ENCODE data around the gene CPAMD8. TPM values are rescaled to one million over a fixed set of nuclear protein-coding genes. Genes with fewer than 3 reads are reported as not detected.

The CPAMD8 gene
- total and polyA plus RNA-seq, 2 experiments from 2014 or later: 7.9 to 17.6 TPM

- DNase-seq (ENCODE audit: low spot score): no peak
- Histone ChIP-seq H4K20me1 (ENCODE audit: insufficient read depth, poor library complexity, severe bottlenecking) (no peaks in the 10 kb centered on the region), H3K4me1 (ENCODE audit: insufficient read depth) (no peaks in the 10 kb centered on the region), H3K27me3 (no peaks in the 10 kb centered on the region), H3K36me3 (replicated peaks; ENCODE audit: insufficient read depth, low read depth) (no peaks in the 10 kb centered on the region), H3K27ac (no peak overlapping the region), H2AFZ (no peak overlapping the region), H3K9me2 (replicated peaks; ENCODE audit: insufficient read depth) (no peaks in the 10 kb centered on the region), H3K79me2 (no peaks in the 10 kb centered on the region), H3K4me3 (no peak overlapping the region), H3K4me2 (no peak overlapping the region), H3K9me3 (ENCODE audit: low read depth) (no peaks in the 10 kb centered on the region)
- TF ChIP-seq, protein P1, sequence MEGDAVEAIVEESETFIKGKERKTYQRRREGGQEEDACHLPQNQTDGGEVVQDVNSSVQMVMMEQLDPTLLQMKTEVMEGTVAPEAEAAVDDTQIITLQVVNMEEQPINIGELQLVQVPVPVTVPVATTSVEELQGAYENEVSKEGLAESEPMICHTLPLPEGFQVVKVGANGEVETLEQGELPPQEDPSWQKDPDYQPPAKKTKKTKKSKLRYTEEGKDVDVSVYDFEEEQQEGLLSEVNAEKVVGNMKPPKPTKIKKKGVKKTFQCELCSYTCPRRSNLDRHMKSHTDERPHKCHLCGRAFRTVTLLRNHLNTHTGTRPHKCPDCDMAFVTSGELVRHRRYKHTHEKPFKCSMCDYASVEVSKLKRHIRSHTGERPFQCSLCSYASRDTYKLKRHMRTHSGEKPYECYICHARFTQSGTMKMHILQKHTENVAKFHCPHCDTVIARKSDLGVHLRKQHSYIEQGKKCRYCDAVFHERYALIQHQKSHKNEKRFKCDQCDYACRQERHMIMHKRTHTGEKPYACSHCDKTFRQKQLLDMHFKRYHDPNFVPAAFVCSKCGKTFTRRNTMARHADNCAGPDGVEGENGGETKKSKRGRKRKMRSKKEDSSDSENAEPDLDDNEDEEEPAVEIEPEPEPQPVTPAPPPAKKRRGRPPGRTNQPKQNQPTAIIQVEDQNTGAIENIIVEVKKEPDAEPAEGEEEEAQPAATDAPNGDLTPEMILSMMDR (IDR thresholded peaks at IDR 0.05; ENCODE audit: poor library complexity): no peak
- no peak for TF ChIP-seq EZH2phosphoT487 (IDR thresholded peaks at IDR 0.05; ENCODE audit: low read depth, severe bottlenecking, unreplicated experiment)
- TF ChIP-seq EZH2 (IDR thresholded peaks at IDR 0.05; ENCODE audit: borderline replicate concordance): no peak
- WGBS (ENCODE audit: low lambda C conversion rate, missing lambda C conversion rate): 54% methylated on average over 5 of the region's 5 CpGs
Measured at GRCh38 chr19:16904599-16904998, 122.0 kb downstream of the CPAMD8 start.

DNA sequence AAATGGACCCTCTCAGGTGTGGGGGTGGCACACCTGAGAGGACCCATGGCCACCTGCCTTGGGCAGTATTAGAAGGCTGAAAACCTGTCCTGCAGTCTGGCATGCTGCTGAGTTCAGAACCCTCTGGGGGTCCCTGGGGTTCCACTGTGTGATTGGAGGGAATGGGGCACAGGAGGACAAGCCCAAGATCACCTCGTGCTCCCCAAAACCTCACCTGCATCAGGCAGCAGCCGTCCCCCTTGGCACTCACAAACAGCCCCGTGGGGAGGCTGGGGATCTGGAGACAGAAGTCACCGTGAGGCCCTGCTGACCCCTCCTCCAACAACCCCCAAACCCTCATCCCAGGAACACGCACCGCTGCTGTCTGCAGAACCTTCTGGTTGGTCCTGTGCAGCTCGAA lies 123.3 kb downstream of the CPAMD8 start:
- Histone ChIP-seq H2AFZ (no peak overlapping the region), H3K27me3 (no peaks in the 10 kb centered on the region), H3K4me1 (ENCODE audit: insufficient read depth) (no peaks in the 10 kb centered on the region), H3K4me3 (no peak overlapping the region), H3K9me2 (replicated peaks; ENCODE audit: insufficient read depth) (no peaks in the 10 kb centered on the region), H3K27ac (no peak overlapping the region), H3K4me2 (no peak overlapping the region), H3K79me2 (no peaks in the 10 kb centered on the region), H4K20me1 (ENCODE audit: insufficient read depth, poor library complexity, severe bottlenecking) (no peaks in the 10 kb centered on the region), H3K9me3 (ENCODE audit: low read depth) (no peaks in the 10 kb centered on the region), H3K36me3 (replicated peaks; ENCODE audit: insufficient read depth, low read depth) (no peaks in the 10 kb centered on the region)
- DNase-seq (ENCODE audit: low spot score): no peak
- TF ChIP-seq, protein P1 (IDR thresholded peaks at IDR 0.05; ENCODE audit: poor library complexity): no peak
- TF ChIP-seq EZH2phosphoT487 (IDR thresholded peaks at IDR 0.05; ENCODE audit: low read depth, severe bottlenecking, unreplicated experiment): no peak
- TF ChIP-seq EZH2 (IDR thresholded peaks at IDR 0.05; ENCODE audit: borderline replicate concordance): no peak
- WGBS (ENCODE audit: low lambda C conversion rate, missing lambda C conversion rate): 94% methylated on average over 7 of the region's 7 CpGs

DNA sequence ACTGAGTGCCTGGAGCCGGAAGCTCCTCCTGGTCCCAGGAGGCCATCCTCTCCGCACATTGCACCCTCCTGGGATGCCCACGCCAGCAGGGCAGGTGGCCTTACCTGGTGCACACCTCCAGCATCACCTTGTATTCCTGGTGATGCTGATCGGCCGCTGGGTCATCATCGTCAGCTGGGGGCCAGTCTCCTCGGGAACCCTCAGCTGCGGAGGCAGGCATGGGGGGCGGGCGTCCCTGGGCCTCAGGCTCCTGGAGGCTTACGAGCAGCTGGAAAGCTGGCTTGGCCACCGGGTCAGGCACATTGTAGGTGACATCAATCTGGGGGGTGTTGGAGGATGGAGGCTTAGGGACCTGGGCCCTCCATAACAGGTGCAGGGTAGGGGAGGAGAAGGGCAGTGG lies 124.1 kb downstream of the CPAMD8 start:
- Histone ChIP-seq H3K27me3 (no peaks in the 10 kb centered on the region), H3K9me2 (replicated peaks; ENCODE audit: insufficient read depth) (no peaks in the 10 kb centered on the region), H3K4me2 (no peak overlapping the region), H3K4me3 (no peak overlapping the region), H3K27ac (no peak overlapping the region), H3K36me3 (replicated peaks; ENCODE audit: insufficient read depth, low read depth) (no peaks in the 10 kb centered on the region), H3K79me2 (no peaks in the 10 kb centered on the region), H3K9me3 (ENCODE audit: low read depth) (no peaks in the 10 kb centered on the region), H3K4me1 (ENCODE audit: insufficient read depth) (no peaks in the 10 kb centered on the region), H4K20me1 (ENCODE audit: insufficient read depth, poor library complexity, severe bottlenecking) (no peaks in the 10 kb centered on the region), H2AFZ (no peak overlapping the region)
- WGBS (ENCODE audit: low lambda C conversion rate, missing lambda C conversion rate): 98% methylated on average over 12 of the region's 12 CpGs
- no peak for DNase-seq (ENCODE audit: low spot score)
- TF ChIP-seq EZH2 (IDR thresholded peaks at IDR 0.05; ENCODE audit: borderline replicate concordance) (no peak), EZH2phosphoT487 (IDR thresholded peaks at IDR 0.05; ENCODE audit: low read depth, severe bottlenecking, unreplicated experiment) (no peak)
- TF ChIP-seq, protein P1 (IDR thresholded peaks at IDR 0.05; ENCODE audit: poor library complexity): no peak
